SK-N-SH (cell line): Measurements from ENCODE around the gene RASA3.

Source experiments
- CTCF ChIP-seq: fragments of 200-600 bp; sonication (generic); IDR thresholded peaks from 2 replicates; pipeline ENCODE4 v1.6.1; 2017; ENCODE audit warnings: antibody characterized with exemption, mild to moderate bottlenecking, moderate library complexity
- SIN3A ChIP-seq: IDR thresholded peaks from 2 replicates; pipeline ENCODE4 v1.6.1; 2012; ENCODE audit warnings: low read depth, mild to moderate bottlenecking, low read length, moderate library complexity, borderline replicate concordance

- TF ChIP-seq CTCF (no peak), SIN3A (no peak)
Observed at GRCh38 chr13:113955691-113956090, 176.7 kb downstream of the RASA3 start.
